Measurements from ENCODE around the gene HIPK2.

GRCh38 chr7:139752148-139752547, 25.6 kb downstream of the HIPK2 start:
- TF ChIP-seq CTCF (conservative IDR thresholded peaks at IDR 0.05; ENCODE audit: low read length) = no peak
- TF ChIP-seq EZH2phosphoT487 (IDR thresholded peaks at IDR 0.05; ENCODE audit: borderline replicate concordance) = no peak
